K562 (cell line): ENCODE measurements around the gene COL24A1. TPM values are rescaled to one million over a fixed set of nuclear protein-coding genes. Genes with fewer than 3 reads are reported as not detected.

ENCODE experiments used
- ATAC-seq: fragments of 200-7000 bp; cut with Tn5 transposase; 3 replicates; pipeline ENCODE4 v1.9.1; 2020; ENCODE audit warnings: moderate library complexity
- BruUV-seq: library from RNA; stranded (reverse); fragments of 400-500 nt; replicated peaks from 2 replicates; lab custom pipeline; 2021; lab: Mats Ljungman, UMichigan
- CTCF ChIA-PET: fragments of 300-600 bp; formaldehyde crosslinking; extraction: SDS; loops from one replicate; lab custom pipeline; 2021; ENCODE audit warnings: low intra/inter-chr PET ratio; lab: Yijun Ruan, JAX
- POLR2A ChIA-PET: fragments of 300-600, 350-650 bp; sonication (Branson Sonifier 250); formaldehyde crosslinking; extraction: SDS; loops from one replicate; lab custom pipeline; 2021; ENCODE audit warnings: antibody characterized with exemption, inconsistent platforms; lab: Yijun Ruan, JAX
- DNase-seq, 4 experiments: peaks; one replicate each; pipeline versions ENCODE4 v3.0.0 to v3.0.0-alpha.2; 2011 to 2018; ENCODE audit warnings: low spot score in 3 of 4, mixed read lengths in 3 of 4; ENCODE audit errors: extremely low read depth in 1 of 4
- FAIRE-seq: peaks from 2 replicates; lab custom pipeline; 2011; peaks lifted over from hg19 to GRCh38; lab: Jason Lieb, UNC
- H2AFZ ChIP-seq: 2 replicates; pipeline ENCODE4 v1.6.0; 2011; ENCODE audit warnings: low read depth, low read length, control low read depth, inconsistent platforms
- H3K27ac ChIP-seq: fragments of 200-600 bp; 3 replicates; pipeline ENCODE4 v1.8.0; 2011; ENCODE audit warnings: low read depth, mild to moderate bottlenecking, control low read depth, inconsistent platforms, low read length, moderate library complexity, mixed read lengths; ENCODE audit errors: extremely low read depth
- H3K27me3 ChIP-seq, 2 experiments: fragments of 300-600 bp in 1 of 2; 2 replicates in 1 of 2; 3 replicates in 1 of 2; pipeline versions ENCODE4 v1.6.0 to v1.8.0; 2011; ENCODE audit warnings: inconsistent platforms in 2 of 2, low read length in 2 of 2, mild to moderate bottlenecking in 1 of 2, mixed read lengths in 1 of 2, moderate library complexity in 1 of 2; ENCODE audit not compliant: control insufficient read depth in 2 of 2, insufficient read depth in 2 of 2
- H3K36me3 ChIP-seq: fragments of 300-600 bp; 3 replicates; pipeline ENCODE4 v1.8.0; 2011; ENCODE audit warnings: mild to moderate bottlenecking, low read length, inconsistent platforms; ENCODE audit not compliant: control insufficient read depth, insufficient read depth
- H3K4me1 ChIP-seq, 2 experiments: fragments of 200-600 bp in 1 of 2; replicated peaks in 1 of 2; 2 replicates in 1 of 2; 3 replicates in 1 of 2; pipeline versions ENCODE4 v1.5.1 to v1.8.0; 2011; ENCODE audit warnings: inconsistent platforms in 2 of 2, low read length in 2 of 2, mild to moderate bottlenecking in 1 of 2, mixed read lengths in 1 of 2, moderate library complexity in 1 of 2; ENCODE audit not compliant: control insufficient read depth in 2 of 2, insufficient read depth in 2 of 2
- H3K4me2 ChIP-seq: 2 replicates; pipeline ENCODE4 v1.6.1; 2011; ENCODE audit warnings: low read length, control low read depth, inconsistent platforms, mixed read lengths; ENCODE audit not compliant: insufficient read depth
- H3K4me3 ChIP-seq: fragments of 200-600 bp; sonication (generic), shearing (Covaris generic); 2 replicates; pipeline ENCODE4 v1.5.1; 2016; ENCODE audit warnings: control low read depth, inconsistent platforms
- H3K79me2 ChIP-seq: fragments of 200-600 bp; 3 replicates; pipeline ENCODE4 v1.8.0; 2011; ENCODE audit warnings: low read length, inconsistent platforms; ENCODE audit not compliant: control insufficient read depth, insufficient read depth
- H3K9ac ChIP-seq, 2 experiments: 2 replicates each; pipeline versions ENCODE4 v1.6.0 to v1.6.1; 2011; ENCODE audit warnings: low read depth in 2 of 2, low read length in 2 of 2, control low read depth in 1 of 2, inconsistent platforms in 1 of 2, mild to moderate bottlenecking in 1 of 2, mixed read lengths in 1 of 2; ENCODE audit not compliant: insufficient read depth in 1 of 2
- H3K9me1 ChIP-seq: one replicate; pipeline ENCODE4 v1.6.0; 2011; ENCODE audit warnings: inconsistent platforms, mild to moderate bottlenecking, low read length, moderate library complexity; ENCODE audit not compliant: control insufficient read depth, insufficient read depth
- H3K9me3 ChIP-seq: replicated peaks from 2 replicates; pipeline ENCODE4 v1.5.1; 2011; ENCODE audit warnings: low read depth, low read length, inconsistent platforms; ENCODE audit not compliant: control insufficient read depth, insufficient read depth
- H4K20me1 ChIP-seq: replicated peaks from 2 replicates; pipeline ENCODE4 v1.6.1; 2011; ENCODE audit warnings: low read length, inconsistent platforms, mixed read lengths; ENCODE audit not compliant: control insufficient read depth, insufficient read depth
- BRF1 ChIP-seq: IDR thresholded peaks from 3 replicates; pipeline ENCODE4 v1.6.1; 2011; ENCODE audit warnings: borderline replicate concordance, mild to moderate bottlenecking; ENCODE audit not compliant: insufficient read length; ENCODE audit errors: extremely low read depth
- GTF2E2 ChIP-seq: fragments of 200-800 bp; sonication (Bioruptor generic); IDR thresholded peaks from 2 replicates; pipeline ENCODE4 v1.6.1; 2016; ENCODE audit warnings: missing genetic modification characterization, missing compliant biosample characterization
- PHF21A ChIP-seq: fragments of 450-650 bp; IDR thresholded peaks from 2 replicates; pipeline ENCODE4 v1.6.1; 2017; ENCODE audit warnings: low read depth, borderline replicate concordance
- SOX6 ChIP-seq: fragments of 450-650 bp; IDR thresholded peaks from 2 replicates; pipeline ENCODE4 v1.6.1; 2014; ENCODE audit warnings: mild to moderate bottlenecking
- ZBTB49 ChIP-seq: sonication (generic); formaldehyde crosslinking; IDR thresholded peaks from 2 replicates; pipeline ENCODE4 v1.8.0; 2022; ENCODE audit warnings: missing genetic modification reagents, mild to moderate bottlenecking, borderline replicate concordance
- ZNF830 ChIP-seq: fragments of 250-450 bp; sonication (Bioruptor Pico); IDR thresholded peaks from 2 replicates; pipeline ENCODE4 v1.5.0; 2021; ENCODE audit warnings: mild to moderate bottlenecking
- WGBS: fragments of 100-300 bp; shearing (Covaris generic); methylation state at CpG from one replicate; pipeline ENCODE4 v1.1.6; 2016; ENCODE audit warnings: low coverage, mixed read lengths; ENCODE audit not compliant: insufficient coverage; ENCODE audit errors: missing lambda C conversion rate; 5-methylcytosine and 5-hydroxymethylcytosine counted together
- in situ Hi-C: fragments of 300-500 bp; cut with MboI; formaldehyde crosslinking; loops from 4 replicates; pipeline ENCODE4 v1.15.0; 2018; ENCODE audit warnings: inconsistent platforms, mixed read lengths
- intact Hi-C: fragments of 100-400 bp; cut with micrococcal nuclease; formaldehyde crosslinking; loops from 2 replicates; pipeline ENCODE4 v1.14.2; 2022
- polyA plus RNA-seq, 8 experiments: library from polyadenylated mRNA; depleted of rRNA in 4 of 8; stranded (reverse) in 5 of 8; unstranded in 3 of 8; fragments of >200 nt; fragmentation: Nextera tagmentation in 2 of 8; fragmentation: Illumina TruSeq in 1 of 8; extraction: Ambion mirVana in 2 of 8; extraction: Trizol in 1 of 8; gene quantifications; 2 replicates each; pipeline versions ENCODE4 v1.2.1 to v1.2.3, GENCODE V29; 2011 to 2014; ENCODE audit warnings: inconsistent platforms in 1 of 8, missing spikeins in 1 of 8
- total RNA-seq, 7 experiments: library from RNA; depleted of rRNA in 6 of 7; stranded (reverse); fragments of >200 nt in 6 of 7; fragmentation: Illumina TruSeq in 2 of 7; extraction: Trizol in 2 of 7; gene quantifications; 2 replicates each; pipeline versions ENCODE4 v1.2.1 to v1.2.3, GENCODE V29; 2011 to 2021; ENCODE audit warnings: low replicate concordance in 1 of 7

The COL24A1 gene
- total and polyA plus RNA-seq, 9 of the 15 experiments (the other 6 are each of a cell fraction or from before 2014, with no cell fraction given), result 0.01 to 0.06 (median 0.03) TPM; not detected in 2

DNA sequence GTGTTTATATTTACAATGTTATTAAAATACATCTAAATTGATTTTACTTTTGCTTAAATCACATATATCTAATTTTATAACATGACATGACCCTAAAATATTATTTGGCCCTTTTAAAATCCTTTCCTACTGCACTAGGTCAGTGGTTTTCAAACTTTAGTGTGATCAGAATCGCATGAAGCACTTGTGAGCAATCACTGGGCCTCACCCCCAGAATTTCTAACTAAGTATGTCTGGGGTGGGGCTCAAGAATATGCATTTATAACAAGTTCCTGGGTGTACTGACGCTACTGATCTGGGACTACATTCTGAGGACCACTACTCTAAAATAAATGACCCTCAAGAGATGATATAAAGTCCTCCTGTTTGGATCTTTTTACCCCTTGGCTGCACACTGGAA lies 8.8 kb downstream of the COL24A1 start:
- Histone ChIP-seq H3K79me2 (no peaks in the 10 kb centered on the region), H3K27ac (no peak overlapping the region), H3K9ac (no peak overlapping the region), H3K36me3 (no peaks in the 10 kb centered on the region), H3K9me3 (no peaks in the 10 kb centered on the region), H3K9me1 (no peaks in the 10 kb centered on the region), H3K4me1 (no peaks in the 10 kb centered on the region), H2AFZ (no peak overlapping the region), H4K20me1 (no peaks in the 10 kb centered on the region), H3K27me3 (no peaks in the 10 kb centered on the region), H3K4me3 (no peak overlapping the region), H3K4me2 (no peak overlapping the region)
- no TSS peak for BruUV-seq
- ATAC-seq (no peak), DNase-seq (no peak), FAIRE-seq (no peak)
- ChIA-PET CTCF (no interaction called here), POLR2A (no interaction called here)
- in situ Hi-C loops, result no loop called here
- intact Hi-C loops, result no loop called here
- no peak for TF ChIP-seq GTF2E2
- TF ChIP-seq SOX6, result no peak
- TF ChIP-seq ZBTB49 (CRISPR knock-in tag), result no peak
- TF ChIP-seq ZNF830 (CRISPR knock-in tag), result no peak
- WGBS, result 0% methylated on average over 2 of the region's 2 CpGs

DNA sequence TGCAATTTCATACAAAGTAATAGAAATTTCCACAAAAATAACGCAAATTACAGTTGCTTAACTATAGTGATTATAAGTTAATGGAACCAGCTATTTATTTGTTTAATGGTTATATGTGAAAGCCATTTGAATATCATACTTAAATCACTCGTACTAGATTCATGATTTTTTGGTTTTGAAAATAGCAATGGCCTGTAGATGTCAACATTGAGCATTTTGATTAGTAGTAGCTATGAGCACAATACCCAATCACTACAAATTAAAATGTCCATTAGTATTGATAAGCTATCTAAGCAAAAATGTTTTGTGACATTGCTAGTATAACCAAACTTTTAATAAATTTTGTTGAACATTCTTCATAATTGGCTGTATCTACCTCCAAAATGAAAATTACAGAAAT lies 10.0 kb downstream of the COL24A1 start:
- Histone ChIP-seq H4K20me1 (no peaks in the 10 kb centered on the region), H3K27ac (no peak overlapping the region), H3K79me2 (no peaks in the 10 kb centered on the region), H3K27me3 (no peaks in the 10 kb centered on the region), H3K4me1 (no peaks in the 10 kb centered on the region), H3K4me3 (no peak overlapping the region), H3K9me3 (no peaks in the 10 kb centered on the region)
- intact Hi-C loops (no loop called here), in situ Hi-C loops (no loop called here)
- BruUV-seq, result no TSS peak
- CTCF ChIA-PET, result no interaction called here
- no peak for FAIRE-seq
- 4% methylated on average over 2 of the region's 2 CpGs for WGBS
- TF ChIP-seq BRF1 (no peak), PHF21A (no peak)
- TF ChIP-seq, all 486 proteins: peak for 0
- DNase-seq (no peak), ATAC-seq (no peak)
- Histone ChIP-seq H3K9ac (no peak overlapping the region), H3K9me1 (no peaks in the 10 kb centered on the region), H2AFZ (no peak overlapping the region), H3K4me2 (no peak overlapping the region), H3K36me3 (no peaks in the 10 kb centered on the region)
- POLR2A ChIA-PET, result no interaction called here
